Coronary artery (tissue), 2 donors: ENCODE results near the gene PEX14.

Source experiments
- DNase-seq: peaks from one replicate; pipeline ENCODE4 v3.0.0-alpha.2; 2017; ENCODE audit warnings: low spot score
- H3K27ac ChIP-seq, 2 donors: fragments of 200-600 bp; sonication (generic); one replicate each; pipeline ENCODE4 v1.5.1; 2016 to 2019
- H3K4me3 ChIP-seq: fragments of 200-600 bp; sonication (generic); 2 replicates; pipeline ENCODE4 v1.5.1; 2016; ENCODE audit warnings: mild to moderate bottlenecking, moderate library complexity
- TF ChIP-seq, protein P1 (sequence below): fragments of 200-600 bp; sonication (generic); IDR thresholded peaks from one replicate; pipeline ENCODE4 v1.5.1; 2019; ENCODE audit warnings: antibody characterized with exemption

The PEX14 gene

DNA sequence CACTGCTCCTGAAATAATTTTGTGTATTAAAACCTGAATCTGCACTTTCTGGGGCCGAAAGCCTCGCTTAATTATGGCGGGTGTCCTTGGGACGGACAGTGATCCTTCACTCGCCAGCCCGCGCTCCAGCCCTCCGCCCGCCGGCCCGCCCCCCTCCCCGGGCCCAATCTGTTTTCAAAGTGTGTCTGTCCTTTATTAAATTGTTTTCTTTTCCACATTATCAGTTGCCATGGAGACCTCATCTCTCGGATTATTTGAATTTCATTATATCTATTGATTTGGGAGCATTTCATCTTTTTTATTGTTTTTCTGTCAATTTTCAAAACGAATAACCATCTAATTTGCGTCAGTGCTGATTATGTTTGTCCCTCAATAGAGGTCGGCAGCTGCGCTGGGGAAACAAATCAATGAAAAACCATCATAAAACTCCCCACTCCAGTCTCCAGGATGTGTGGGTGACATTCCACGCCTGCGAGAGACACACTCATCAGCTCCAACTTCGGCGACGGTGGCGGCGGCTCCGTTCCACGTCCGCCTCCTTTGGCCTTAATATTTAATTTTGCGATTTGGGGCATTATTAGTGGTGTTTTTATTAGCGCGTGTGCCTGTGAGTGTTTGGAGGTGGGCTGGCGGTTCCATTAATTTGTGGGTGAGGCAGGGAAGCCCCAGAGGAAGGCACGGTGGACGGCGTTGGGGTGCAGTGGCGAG is 197.7 kb downstream of the PEX14 start:
- H3K27ac ChIP-seq, result no peak overlapping the region

DNA sequence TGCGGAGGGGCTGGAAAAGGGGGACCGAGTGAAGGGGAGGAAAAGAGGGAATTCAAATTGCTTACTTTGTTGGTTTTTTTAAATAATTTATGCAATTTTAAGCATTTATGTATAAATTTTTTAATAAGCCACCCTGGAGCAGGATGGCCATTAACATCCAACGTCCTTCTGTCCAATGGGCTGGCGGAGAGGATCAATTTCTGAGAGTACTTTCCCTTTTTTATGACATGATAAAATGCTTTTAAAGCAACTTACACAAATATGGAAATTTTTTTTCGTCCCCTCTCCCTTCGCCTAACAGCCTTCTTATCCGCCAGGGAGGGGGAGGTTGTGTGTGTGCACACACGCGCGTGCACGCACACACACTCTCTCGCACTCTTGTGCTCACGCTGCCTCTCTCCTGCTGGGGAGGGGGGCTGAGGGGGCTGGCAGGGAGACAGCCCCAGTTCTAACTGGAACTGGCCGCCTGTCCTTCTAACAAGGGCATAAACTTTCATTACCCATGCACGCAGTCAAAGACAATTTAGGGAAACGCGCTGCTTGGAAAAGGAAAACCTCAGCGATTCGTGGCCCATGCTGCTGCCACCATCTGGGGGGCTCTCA is 198.5 kb downstream of the PEX14 start:
- H3K27ac ChIP-seq, result no peak overlapping the region
- TF ChIP-seq, protein P1, sequence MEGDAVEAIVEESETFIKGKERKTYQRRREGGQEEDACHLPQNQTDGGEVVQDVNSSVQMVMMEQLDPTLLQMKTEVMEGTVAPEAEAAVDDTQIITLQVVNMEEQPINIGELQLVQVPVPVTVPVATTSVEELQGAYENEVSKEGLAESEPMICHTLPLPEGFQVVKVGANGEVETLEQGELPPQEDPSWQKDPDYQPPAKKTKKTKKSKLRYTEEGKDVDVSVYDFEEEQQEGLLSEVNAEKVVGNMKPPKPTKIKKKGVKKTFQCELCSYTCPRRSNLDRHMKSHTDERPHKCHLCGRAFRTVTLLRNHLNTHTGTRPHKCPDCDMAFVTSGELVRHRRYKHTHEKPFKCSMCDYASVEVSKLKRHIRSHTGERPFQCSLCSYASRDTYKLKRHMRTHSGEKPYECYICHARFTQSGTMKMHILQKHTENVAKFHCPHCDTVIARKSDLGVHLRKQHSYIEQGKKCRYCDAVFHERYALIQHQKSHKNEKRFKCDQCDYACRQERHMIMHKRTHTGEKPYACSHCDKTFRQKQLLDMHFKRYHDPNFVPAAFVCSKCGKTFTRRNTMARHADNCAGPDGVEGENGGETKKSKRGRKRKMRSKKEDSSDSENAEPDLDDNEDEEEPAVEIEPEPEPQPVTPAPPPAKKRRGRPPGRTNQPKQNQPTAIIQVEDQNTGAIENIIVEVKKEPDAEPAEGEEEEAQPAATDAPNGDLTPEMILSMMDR, result no peak

More for the DNA sequence above, 197.7 kb downstream of the PEX14 start:
- TF ChIP-seq, protein P1, result no peak
- DNase-seq, result no peak
- no peak overlapping the region for H3K4me3 ChIP-seq

DNA sequence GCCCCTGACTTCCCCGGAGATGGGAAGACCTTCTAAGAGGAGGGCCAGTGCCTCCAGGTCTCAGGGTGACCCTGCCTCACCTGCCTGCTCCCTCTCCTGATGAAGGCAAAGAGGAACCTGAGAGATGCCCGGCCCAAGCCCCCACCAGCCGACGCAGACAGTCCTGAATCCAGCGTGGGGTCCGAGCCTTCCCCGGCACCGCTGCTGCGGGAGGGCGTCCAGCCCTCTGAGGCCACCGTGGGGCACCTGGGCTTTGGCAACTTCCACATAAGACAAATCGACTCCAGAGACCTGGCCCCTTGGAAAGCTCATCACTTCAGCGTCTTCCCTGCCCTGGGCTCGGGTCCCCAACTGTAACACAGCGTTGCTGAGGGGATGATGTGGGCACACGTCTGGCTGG is 199.5 kb downstream of the PEX14 start:
- DNase-seq, result no peak
- no peak overlapping the region for H3K4me3 ChIP-seq
- TF ChIP-seq, protein P1, result no peak
- no peak overlapping the region for H3K27ac ChIP-seq

More for the DNA sequence above, 198.5 kb downstream of the PEX14 start:
- H3K4me3 ChIP-seq, result no peak overlapping the region
- no peak for DNase-seq

DNA sequence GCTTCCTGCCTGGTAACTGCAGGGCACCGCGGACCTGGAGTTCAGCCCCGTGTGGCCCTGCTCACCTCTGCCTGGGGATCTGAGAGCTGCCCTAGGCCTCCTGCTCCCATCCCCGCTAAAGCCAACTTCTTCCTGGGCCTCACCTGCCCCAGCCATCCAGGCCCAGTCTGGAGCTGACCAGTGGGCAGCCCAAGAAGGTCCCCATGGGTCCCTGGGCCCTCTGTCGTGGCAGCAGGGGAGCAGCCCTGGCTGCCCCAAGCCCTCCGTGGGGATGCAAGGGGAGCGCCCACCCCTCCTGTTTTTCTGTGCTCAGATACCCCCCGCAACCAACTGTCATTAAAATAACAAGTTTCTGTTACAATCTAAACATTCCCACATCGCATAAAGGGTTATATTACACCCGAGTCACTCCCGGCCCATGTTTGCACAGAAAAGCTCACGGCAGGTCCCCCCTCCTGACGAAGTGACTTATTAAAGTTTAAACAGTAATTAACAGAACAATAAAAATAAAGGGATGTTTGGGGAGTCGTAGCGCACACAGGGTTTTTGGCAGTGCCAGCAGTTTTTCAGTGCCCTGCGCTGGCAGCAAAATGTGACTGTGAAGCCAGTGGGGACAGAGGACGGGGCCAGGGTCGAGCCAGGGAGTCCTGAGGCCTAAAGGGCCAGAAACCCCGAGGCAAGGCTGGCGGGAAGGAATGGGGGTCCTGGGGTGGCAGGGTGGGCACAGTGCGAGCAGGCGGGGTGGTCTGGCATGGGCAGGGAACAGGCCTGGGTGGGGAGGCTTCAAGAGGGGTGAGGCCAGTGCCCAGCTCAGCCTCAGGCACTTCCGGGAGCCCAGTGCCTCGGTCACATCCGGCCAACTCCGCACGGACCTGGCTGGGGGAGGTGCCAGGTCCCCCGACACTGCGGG is 200.2 kb downstream of the PEX14 start:
- H3K4me3 ChIP-seq, result no peak overlapping the region
- DNase-seq, result no peak
- peak overlapping the region in 1 of 2 donors; percentile 22 for H3K27ac ChIP-seq
- TF ChIP-seq, protein P1, result no peak

DNA sequence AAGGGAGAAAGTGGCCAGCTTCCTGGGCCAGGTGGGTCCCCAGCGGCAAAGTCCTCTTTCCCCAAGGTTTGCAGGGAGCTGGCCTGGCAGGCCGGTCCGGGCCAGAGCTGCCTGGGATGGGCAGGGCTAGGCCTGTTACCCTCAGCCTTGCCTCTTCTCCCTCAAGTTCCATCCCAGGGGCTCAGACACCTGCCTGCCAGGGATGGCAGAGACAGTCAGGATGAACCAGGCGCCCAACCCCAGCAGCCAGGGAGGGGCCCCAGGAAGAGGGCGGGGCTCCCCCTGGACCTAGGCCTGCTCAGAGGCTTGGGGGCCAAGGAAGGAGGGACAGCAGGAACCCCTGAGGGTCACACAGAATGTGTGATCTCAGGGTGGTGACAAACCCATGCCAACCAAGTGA is 201.1 kb downstream of the PEX14 start:
- Histone ChIP-seq H3K4me3 (no peak overlapping the region), H3K27ac (peak overlapping the region in 1 of 2 donors; percentile 22)
- no peak for DNase-seq
- TF ChIP-seq, protein P1, result no peak

DNA sequence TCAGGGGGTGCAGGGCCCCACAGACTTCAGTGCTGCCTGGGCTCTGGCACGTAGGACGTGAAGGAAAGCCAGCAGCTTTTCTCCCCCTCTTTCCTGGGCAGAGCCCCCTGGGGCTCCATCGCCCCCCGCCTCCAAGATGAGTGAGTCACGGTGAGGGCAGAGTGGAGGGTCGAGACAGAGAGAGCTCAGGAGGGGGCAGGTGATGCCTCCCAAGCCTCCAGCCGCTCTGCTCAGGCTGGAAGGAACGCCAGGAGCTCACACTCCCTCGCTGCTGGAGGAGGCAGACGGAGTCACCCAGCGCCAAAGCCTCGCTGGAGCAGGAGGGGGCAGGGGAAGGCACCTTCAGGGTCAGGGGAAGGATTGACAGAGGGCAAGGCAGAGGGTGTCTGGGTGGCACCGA is 202.2 kb downstream of the PEX14 start:
- TF ChIP-seq, protein P1, result no peak
- Histone ChIP-seq H3K4me3 (no peak overlapping the region), H3K27ac (no peak overlapping the region)
- no peak for DNase-seq
